HepG2 (cell line): ENCODE measurements around the gene PANX1. TPM values are rescaled to one million over a fixed set of nuclear protein-coding genes. Genes with fewer than 3 reads are reported as not detected.

ENCODE experiments used
- ATAC-seq: fragments of 200-7000 bp; cut with Tn5 transposase; 3 replicates; pipeline ENCODE4 v1.9.1; 2020; ENCODE audit warnings: mild to moderate bottlenecking, moderate library complexity
- BruUV-seq: library from RNA; stranded (reverse); fragments of 400-500 nt; replicated peaks from 2 replicates; lab custom pipeline; 2021; lab: Mats Ljungman, UMichigan
- CTCF ChIA-PET: fragments of 300-600 bp; formaldehyde crosslinking; extraction: SDS; loops from one replicate; lab custom pipeline; 2021; ENCODE audit warnings: low total read pairs, inconsistent platforms, low intra/inter-chr PET ratio; lab: Yijun Ruan, JAX
- POLR2A ChIA-PET: fragments of 350-600 bp; sonication (Branson Sonifier 250); formaldehyde crosslinking; loops from one replicate; lab custom pipeline; 2020; ENCODE audit warnings: antibody characterized with exemption, inconsistent platforms; lab: Yijun Ruan, JAX
- DNase-seq: peaks from one replicate; pipeline ENCODE4 v3.0.0-alpha.2; 2015; ENCODE audit warnings: low spot score
- FAIRE-seq: peaks from 3 replicates; lab custom pipeline; 2011; peaks lifted over from hg19 to GRCh38; lab: Jason Lieb, UNC
- H2AFZ ChIP-seq: one replicate; pipeline ENCODE4 v1.6.1; 2011; ENCODE audit warnings: low read length, inconsistent platforms
- H3K27ac ChIP-seq: fragments of 300-600 bp; 3 replicates; pipeline ENCODE4 v1.8.0; 2011; ENCODE audit warnings: mixed run types, mild to moderate bottlenecking, mixed read lengths, low read length, inconsistent platforms; ENCODE audit not compliant: insufficient read depth; ENCODE audit errors: extremely low read length
- H3K27me3 ChIP-seq, 2 experiments: fragments of 200-600 bp in 1 of 2; 2 replicates in 1 of 2; 3 replicates in 1 of 2; pipeline versions ENCODE4 v1.6.0 to v1.8.0; 2011; ENCODE audit warnings: low read length in 2 of 2, mild to moderate bottlenecking in 2 of 2, moderate library complexity in 2 of 2, inconsistent platforms in 1 of 2; ENCODE audit not compliant: insufficient read depth in 2 of 2, control insufficient read depth in 1 of 2
- H3K36me3 ChIP-seq, 2 experiments: fragments of 200-600 bp in 1 of 2; replicated peaks in 1 of 2; 2 replicates in 1 of 2; 3 replicates in 1 of 2; pipeline versions ENCODE4 v1.5.1 to v1.8.0; 2011; ENCODE audit warnings: low read length in 2 of 2, inconsistent platforms in 1 of 2; ENCODE audit not compliant: insufficient read depth in 2 of 2, control insufficient read depth in 1 of 2
- H3K4me1 ChIP-seq: 2 replicates; pipeline ENCODE4 v1.5.1; 2012; ENCODE audit warnings: low read length, inconsistent platforms; ENCODE audit not compliant: insufficient read depth
- H3K4me2 ChIP-seq: 2 replicates; pipeline ENCODE4 v1.6.0; 2011; ENCODE audit warnings: low read depth, low read length, inconsistent platforms
- H3K4me3 ChIP-seq, 3 experiments: fragments of 200-600 bp in 1 of 3; sonication (generic), shearing (Covaris generic) in 1 of 3; replicated peaks in 1 of 3; 2 replicates each; pipeline ENCODE4 v1.5.1; 2011 to 2016; ENCODE audit warnings: low read length in 3 of 3, inconsistent platforms in 2 of 3, low read depth in 2 of 3, mild to moderate bottlenecking in 2 of 3, control low read depth in 1 of 3, mixed read lengths in 1 of 3; ENCODE audit not compliant: insufficient read depth in 1 of 3
- H3K79me2 ChIP-seq: one replicate; pipeline ENCODE4 v1.6.1; 2011; ENCODE audit warnings: low read length, inconsistent platforms; ENCODE audit not compliant: insufficient read depth
- H3K9ac ChIP-seq: 2 replicates; pipeline ENCODE4 v1.6.0; 2011; ENCODE audit warnings: mild to moderate bottlenecking, low read depth, low read length, inconsistent platforms; ENCODE audit not compliant: insufficient read depth
- H3K9me3 ChIP-seq: 2 replicates; pipeline ENCODE4 v1.5.1; 2012; ENCODE audit warnings: mild to moderate bottlenecking, low read length
- H4K20me1 ChIP-seq: 2 replicates; pipeline ENCODE4 v1.6.0; 2011; ENCODE audit warnings: inconsistent platforms, mild to moderate bottlenecking, low read length, moderate library complexity; ENCODE audit not compliant: insufficient read depth
- RERE ChIP-seq: IDR thresholded peaks from 2 replicates; pipeline ENCODE4 v1.6.1; 2016; ENCODE audit warnings: low read depth, missing genetic modification reagents, missing compliant biosample characterization
- ZBTB20 ChIP-seq: sonication (generic); formaldehyde crosslinking; IDR thresholded peaks from 2 replicates; pipeline ENCODE4 v1.8.1; 2023; ENCODE audit warnings: missing genetic modification reagents, low read depth, mild to moderate bottlenecking, borderline replicate concordance
- ZNF549 ChIP-seq: sonication (generic); formaldehyde crosslinking; IDR thresholded peaks from 2 replicates; pipeline ENCODE4 v1.5.0; 2020; ENCODE audit warnings: missing genetic modification reagents
- ZNF550 ChIP-seq: sonication (generic); formaldehyde crosslinking; IDR thresholded peaks from 2 replicates; pipeline ENCODE4 v1.4.0; 2020; ENCODE audit warnings: mild to moderate bottlenecking, missing genetic modification reagents, borderline replicate concordance
- WGBS: methylation state at CpG from one replicate; pipeline ENCODE4 v1.1.6; 2017; ENCODE audit warnings: low lambda C conversion rate; 5-methylcytosine and 5-hydroxymethylcytosine counted together
- in situ Hi-C: cut with HindIII; loops from 2 replicates; pipeline ENCODE4 v1.10.0; 2017; ENCODE audit warnings: low pct_unique_long_range_greater_than_20kb; ENCODE audit not compliant: extremely low pct_ligation_motif_present
- intact Hi-C: fragments of 100-400 bp; cut with micrococcal nuclease; formaldehyde crosslinking; loops from one replicate; pipeline ENCODE4 v1.10.0; 2022; ENCODE audit not compliant: unreplicated experiment
- polyA plus RNA-seq, 8 experiments: library from polyadenylated mRNA; depleted of rRNA in 3 of 8; stranded (reverse) in 7 of 8; unstranded in 1 of 8; fragments of >200 nt; fragmentation: Illumina TruSeq in 4 of 8; extraction: Trizol in 4 of 8; gene quantifications; 2 replicates each; pipeline versions ENCODE4 v1.2.1 to v1.2.3, GENCODE V29; 2011 to 2016; ENCODE audit warnings: low read depth in 4 of 8, missing spikeins in 1 of 8, mixed read lengths in 1 of 8; ENCODE audit not compliant: insufficient read depth in 1 of 8
- total RNA-seq, 5 experiments: library from RNA; depleted of rRNA; stranded (reverse); fragments of >200 nt; fragmentation: Illumina TruSeq; extraction: Trizol; gene quantifications; 2 replicates each; pipeline ENCODE4 v1.2.3, GENCODE V29; 2016; ENCODE audit warnings: low read depth in 1 of 5
- TF ChIP-seq, protein P1 (sequence below): sonication (generic); formaldehyde crosslinking; IDR thresholded peaks from 2 replicates; pipeline ENCODE4 v1.4.0; 2020; ENCODE audit warnings: mild to moderate bottlenecking, low read depth, missing genetic modification reagents
- TF ChIP-seq, protein P2 (sequence below): sonication (generic); formaldehyde crosslinking; IDR thresholded peaks from 2 replicates; pipeline ENCODE4 v1.5.1; 2020; ENCODE audit warnings: mild to moderate bottlenecking, missing genetic modification reagents, moderate library complexity

The PANX1 gene
- total and polyA plus RNA-seq, 2 of the 13 experiments (the other 11 are each of a cell fraction or from before 2014, with no cell fraction given) = 8.3 to 24.8 TPM

GRCh38 chr11:94132823-94133408, 4.3 kb downstream of the PANX1 start:
- POLR2A ChIA-PET = no interaction called here
- no TSS peak for BruUV-seq
- DNase-seq = no peak
- Histone ChIP-seq H3K27me3 (no peaks in the 10 kb centered on the region; a peak in 1 of 5 replicates), H3K36me3 (no peaks in the 10 kb centered on the region), H3K27ac (no peak overlapping the region), H3K9ac (no peak overlapping the region), H3K9me3 (no peaks in the 10 kb centered on the region), H3K79me2 (peaks cover 57% of the 10 kb centered on the region), H3K4me1 (peaks cover 32% of the 10 kb centered on the region), H3K4me2 (no peak overlapping the region), H2AFZ (no peak overlapping the region), H3K4me3 (no peak overlapping the region), H4K20me1 (peaks cover 10% of the 10 kb centered on the region; the same call in 1 of the 2 replicates)
- in situ Hi-C loops = no loop called here
- intact Hi-C loops = no loop called here
- ATAC-seq = no peak
- CTCF ChIA-PET = no interaction called here
- no peak for FAIRE-seq
- WGBS = 94% methylated on average over 2 of the region's 4 CpGs
- TF ChIP-seq ZBTB20 (CRISPR knock-in tag) = no peak
- TF ChIP-seq RERE (CRISPR knock-in tag) = no peak
- TF ChIP-seq, protein P1, sequence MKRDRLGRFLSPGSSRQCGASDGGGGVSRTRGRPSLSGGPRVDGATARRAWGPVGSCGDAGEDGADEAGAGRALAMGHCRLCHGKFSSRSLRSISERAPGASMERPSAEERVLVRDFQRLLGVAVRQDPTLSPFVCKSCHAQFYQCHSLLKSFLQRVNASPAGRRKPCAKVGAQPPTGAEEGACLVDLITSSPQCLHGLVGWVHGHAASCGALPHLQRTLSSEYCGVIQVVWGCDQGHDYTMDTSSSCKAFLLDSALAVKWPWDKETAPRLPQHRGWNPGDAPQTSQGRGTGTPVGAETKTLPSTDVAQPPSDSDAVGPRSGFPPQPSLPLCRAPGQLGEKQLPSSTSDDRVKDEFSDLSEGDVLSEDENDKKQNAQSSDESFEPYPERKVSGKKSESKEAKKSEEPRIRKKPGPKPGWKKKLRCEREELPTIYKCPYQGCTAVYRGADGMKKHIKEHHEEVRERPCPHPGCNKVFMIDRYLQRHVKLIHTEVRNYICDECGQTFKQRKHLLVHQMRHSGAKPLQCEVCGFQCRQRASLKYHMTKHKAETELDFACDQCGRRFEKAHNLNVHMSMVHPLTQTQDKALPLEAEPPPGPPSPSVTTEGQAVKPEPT (CRISPR knock-in tag) = no peak
- TF ChIP-seq ZNF549 = no peak
- TF ChIP-seq, protein P2, sequence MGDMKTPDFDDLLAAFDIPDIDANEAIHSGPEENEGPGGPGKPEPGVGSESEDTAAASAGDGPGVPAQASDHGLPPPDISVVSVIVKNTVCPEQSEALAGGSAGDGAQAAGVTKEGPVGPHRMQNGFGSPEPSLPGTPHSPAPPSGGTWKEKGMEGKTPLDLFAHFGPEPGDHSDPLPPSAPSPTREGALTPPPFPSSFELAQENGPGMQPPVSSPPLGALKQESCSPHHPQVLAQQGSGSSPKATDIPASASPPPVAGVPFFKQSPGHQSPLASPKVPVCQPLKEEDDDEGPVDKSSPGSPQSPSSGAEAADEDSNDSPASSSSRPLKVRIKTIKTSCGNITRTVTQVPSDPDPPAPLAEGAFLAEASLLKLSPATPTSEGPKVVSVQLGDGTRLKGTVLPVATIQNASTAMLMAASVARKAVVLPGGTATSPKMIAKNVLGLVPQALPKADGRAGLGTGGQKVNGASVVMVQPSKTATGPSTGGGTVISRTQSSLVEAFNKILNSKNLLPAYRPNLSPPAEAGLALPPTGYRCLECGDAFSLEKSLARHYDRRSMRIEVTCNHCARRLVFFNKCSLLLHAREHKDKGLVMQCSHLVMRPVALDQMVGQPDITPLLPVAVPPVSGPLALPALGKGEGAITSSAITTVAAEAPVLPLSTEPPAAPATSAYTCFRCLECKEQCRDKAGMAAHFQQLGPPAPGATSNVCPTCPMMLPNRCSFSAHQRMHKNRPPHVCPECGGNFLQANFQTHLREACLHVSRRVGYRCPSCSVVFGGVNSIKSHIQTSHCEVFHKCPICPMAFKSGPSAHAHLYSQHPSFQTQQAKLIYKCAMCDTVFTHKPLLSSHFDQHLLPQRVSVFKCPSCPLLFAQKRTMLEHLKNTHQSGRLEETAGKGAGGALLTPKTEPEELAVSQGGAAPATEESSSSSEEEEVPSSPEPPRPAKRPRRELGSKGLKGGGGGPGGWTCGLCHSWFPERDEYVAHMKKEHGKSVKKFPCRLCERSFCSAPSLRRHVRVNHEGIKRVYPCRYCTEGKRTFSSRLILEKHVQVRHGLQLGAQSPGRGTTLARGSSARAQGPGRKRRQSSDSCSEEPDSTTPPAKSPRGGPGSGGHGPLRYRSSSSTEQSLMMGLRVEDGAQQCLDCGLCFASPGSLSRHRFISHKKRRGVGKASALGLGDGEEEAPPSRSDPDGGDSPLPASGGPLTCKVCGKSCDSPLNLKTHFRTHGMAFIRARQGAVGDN (CRISPR knock-in tag) = peak; percentile 12; the same call in 1 of the 2 replicates
- TF ChIP-seq ZNF550 = no peak
